ENCODE data around the gene MORN3. TPM values are rescaled to one million over a fixed set of nuclear protein-coding genes. Genes with fewer than 3 reads are reported as not detected.

MORN3 gene
- total RNA-seq, 2 experiments from 2014 or later = 3.0 to 3.5 TPM

GRCh38 chr12:121630791-121631355 lies 38.6 kb downstream of the MORN3 start:
- Mint-ChIP-seq H3K27me3 (no peaks in the 10 kb centered on the region), H3K36me3 (ENCODE audit: low read depth) (peaks cover 55% of the 10 kb centered on the region), H3K4me1 (peaks cover 67% of the 10 kb centered on the region), H3K9me3 (no peaks in the 10 kb centered on the region), H3K27ac (peak overlapping the region; percentile 52), H3K4me3 (peak overlapping the region; percentile 21)
- ChIA-PET CTCF (interaction anchor here (2.5 kb wide), 1 partner anchor 78 kb away, joined by 7 read pairs; no protein-coding TSS in a partner anchor), POLR2A (no interaction called here)
- no peak for DNase-seq

- H3K36me3 Mint-ChIP-seq (ENCODE audit: low read depth) = peaks cover 50% of the 10 kb centered on the region
These were observed 40.9 kb downstream of the MORN3 start for GRCh38 chr12:121628536-121628935.

GRCh38 chr12:121628037-121628436 lies 41.4 kb downstream of the MORN3 start:
- DNase-seq = peak; percentile 20
- ChIA-PET POLR2A (interaction anchor here (0.6 to 0.7 kb wide), 2 partner anchors 68 to 158 kb away, joined by 3 read pairs; no protein-coding TSS in a partner anchor), CTCF (interaction anchor here (0.9 to 2.8 kb wide), 9 partner anchors 10 to 167 kb away, joined by 3 to 16 read pairs (median 4); no protein-coding TSS in a partner anchor)
- Mint-ChIP-seq H3K36me3 (ENCODE audit: low read depth) (peaks cover 50% of the 10 kb centered on the region), H3K27me3 (no peaks in the 10 kb centered on the region), H3K27ac (peak overlapping the region; percentile 94), H3K4me3 (peak overlapping the region; percentile 97), H3K9me3 (no peaks in the 10 kb centered on the region), H3K4me1 (peaks cover 67% of the 10 kb centered on the region)

More at GRCh38 chr12:121628536-121628935, 40.9 kb downstream of the MORN3 start:
- no peaks in the 10 kb centered on the region for H3K27me3 Mint-ChIP-seq
- peak overlapping the region; percentile 97 for H3K4me3 Mint-ChIP-seq
- POLR2A ChIA-PET = interaction anchor here (1.0 kb wide), 1 partner anchor 76 kb away, joined by 7 read pairs; no protein-coding TSS in a partner anchor
- H3K9me3 Mint-ChIP-seq = no peaks in the 10 kb centered on the region
- peaks cover 69% of the 10 kb centered on the region for H3K4me1 Mint-ChIP-seq
- peak overlapping the region; percentile 94 for H3K27ac Mint-ChIP-seq
- no peak for DNase-seq
- CTCF ChIA-PET = interaction anchor here (0.7 to 2.8 kb wide), 9 partner anchors 10 to 227 kb away, joined by 3 to 16 read pairs (median 4); no protein-coding TSS in a partner anchor

GRCh38 chr12:121626853-121627640 lies 42.4 kb downstream of the MORN3 start:
- CTCF ChIA-PET = interaction anchor here (0.5 to 2.8 kb wide), 20 partner anchors 8 to 1328 kb away, joined by 3 to 16 read pairs (median 4); partner anchors contain the start of gene RHOF
- H3K4me1 Mint-ChIP-seq = peaks cover 57% of the 10 kb centered on the region
- peak overlapping the region; percentile 94 for H3K27ac Mint-ChIP-seq
- POLR2A ChIA-PET = interaction anchor here (0.6 to 0.9 kb wide), 5 partner anchors 9 to 151 kb away, joined by 3 to 7 read pairs (median 3); no protein-coding TSS in a partner anchor
- no peaks in the 10 kb centered on the region for H3K9me3 Mint-ChIP-seq
- DNase-seq = peak; percentile 84
- peaks cover 43% of the 10 kb centered on the region for H3K36me3 Mint-ChIP-seq (ENCODE audit: low read depth)
- no peaks in the 10 kb centered on the region for H3K27me3 Mint-ChIP-seq
- H3K4me3 Mint-ChIP-seq = peak overlapping the region; percentile 97

GRCh38 chr12:121626087-121626852 lies 43.2 kb downstream of the MORN3 start, which contains the start of gene ORAI1:
TSS of gene ORAI1 (plus strand) at chr12:121626530.
- Mint-ChIP-seq H3K4me1 (peaks cover 49% of the 10 kb centered on the region), H3K27me3 (no peaks in the 10 kb centered on the region), H3K27ac (peak within 1 kb of the TSS; percentile 94), H3K36me3 (ENCODE audit: low read depth) (peaks cover 38% of the 10 kb centered on the region), H3K4me3 (peak within 1 kb of the TSS; percentile 97), H3K9me3 (no peaks in the 10 kb centered on the region)
- ChIA-PET POLR2A (interaction anchor here (0.6 to 0.9 kb wide), 5 partner anchors 9 to 152 kb away, joined by 3 to 7 read pairs (median 3); no protein-coding TSS in a partner anchor), CTCF (interaction anchor here (0.8 to 2.8 kb wide), 17 partner anchors 9 to 161 kb away, joined by 3 to 16 read pairs (median 5); no protein-coding TSS in a partner anchor)
- DNase-seq = peak; percentile 96

GRCh38 chr12:121620333-121620891 lies 49.0 kb downstream of the MORN3 start:
- Mint-ChIP-seq H3K27me3 (no peaks in the 10 kb centered on the region), H3K36me3 (ENCODE audit: low read depth) (no peaks in the 10 kb centered on the region), H3K4me1 (peaks cover 25% of the 10 kb centered on the region), H3K4me3 (no peak overlapping the region), H3K27ac (no peak overlapping the region), H3K9me3 (no peaks in the 10 kb centered on the region)
- CTCF ChIA-PET = interaction anchor here (1.1 to 1.9 kb wide), 4 partner anchors 17 to 120 kb away, joined by 3 to 4 read pairs (median 3); no protein-coding TSS in a partner anchor
- no peak for DNase-seq
- POLR2A ChIA-PET = interaction anchor here (0.7 kb wide), 1 partner anchor 62 kb away, joined by 3 read pairs; no protein-coding TSS in a partner anchor

GRCh38 chr12:121618659-121619233 lies 50.7 kb downstream of the MORN3 start:
- Mint-ChIP-seq H3K9me3 (no peaks in the 10 kb centered on the region), H3K27me3 (no peaks in the 10 kb centered on the region), H3K36me3 (ENCODE audit: low read depth) (no peaks in the 10 kb centered on the region), H3K27ac (no peak overlapping the region), H3K4me1 (peaks cover 20% of the 10 kb centered on the region), H3K4me3 (no peak overlapping the region)
- CTCF ChIA-PET = interaction anchor here (0.9 to 1.0 kb wide), 3 partner anchors 18 to 138 kb away, joined by 3 read pairs; no protein-coding TSS in a partner anchor
- no peak for DNase-seq
- POLR2A ChIA-PET = no interaction called here

- H3K4me1 Mint-ChIP-seq = peaks cover 26% of the 10 kb centered on the region
- CTCF ChIA-PET = interaction anchor here (0.6 to 0.9 kb wide), 2 partner anchors 133 to 179 kb away, joined by 3 to 4 read pairs; no protein-coding TSS in a partner anchor
- H3K36me3 Mint-ChIP-seq (ENCODE audit: low read depth) = no peaks in the 10 kb centered on the region
- POLR2A ChIA-PET = interaction anchor here (0.7 kb wide), 1 partner anchor 9 kb away, joined by 12 read pairs; no protein-coding TSS in a partner anchor
- peak overlapping the region; percentile 3 for H3K27ac Mint-ChIP-seq
- DNase-seq = no peak
- H3K4me3 Mint-ChIP-seq = no peak overlapping the region
- H3K27me3 Mint-ChIP-seq = no peaks in the 10 kb centered on the region
- no peaks in the 10 kb centered on the region for H3K9me3 Mint-ChIP-seq
These were observed 54.5 kb downstream of the MORN3 start for GRCh38 chr12:121614872-121615467.

- DNase-seq = no peak
- POLR2A ChIA-PET = no interaction called here
These were observed 56.0 kb downstream of the MORN3 start for GRCh38 chr12:121613462-121613861.

GRCh38 chr12:121611306-121611705 lies 58.1 kb downstream of the MORN3 start:
- Mint-ChIP-seq H3K27ac (no peak overlapping the region), H3K27me3 (no peaks in the 10 kb centered on the region), H3K4me3 (no peak overlapping the region), H3K36me3 (ENCODE audit: low read depth) (no peaks in the 10 kb centered on the region), H3K9me3 (no peaks in the 10 kb centered on the region), H3K4me1 (peaks cover 20% of the 10 kb centered on the region)
- CTCF ChIA-PET = interaction anchor here (1.4 to 2.0 kb wide), 2 partner anchors 11 to 24 kb away, joined by 4 to 9 read pairs; no protein-coding TSS in a partner anchor
- peak; percentile 19 for DNase-seq
- POLR2A ChIA-PET = no interaction called here

More at GRCh38 chr12:121613462-121613861, 56.0 kb downstream of the MORN3 start:
- no peak overlapping the region for H3K27ac Mint-ChIP-seq
- H3K4me3 Mint-ChIP-seq = no peak overlapping the region
- no peaks in the 10 kb centered on the region for H3K9me3 Mint-ChIP-seq
- no peaks in the 10 kb centered on the region for H3K27me3 Mint-ChIP-seq
- H3K36me3 Mint-ChIP-seq (ENCODE audit: low read depth) = no peaks in the 10 kb centered on the region
- H3K4me1 Mint-ChIP-seq = peaks cover 22% of the 10 kb centered on the region
- CTCF ChIA-PET = interaction anchor here (1.0 kb wide), 1 partner anchor 13 kb away, joined by 4 read pairs; the partner anchor contains the start of gene ORAI1

Measured in activated CD4-positive, alpha-beta T cell treated with anti-CD3 and anti-CD28 coated beads, Interleukin-2, amount 10 ng/mL, durations not matched to agents 7 days and 5 days (primary cell).